ACHN (cell line): Measurements from ENCODE around the gene CBX7.

ENCODE experiments used
- DNase-seq: peaks from one replicate; pipeline ENCODE4 v3.0.0-alpha.2; 2015
- in situ Hi-C: cut with HindIII; loops from 2 replicates; pipeline ENCODE4 v1.10.0; 2017; ENCODE audit warnings: low sequenced_read_pairs, low pct_ligation_motif_present, low pct_unique_long_range_greater_than_20kb

The CBX7 gene

GRCh38 chr22:39083212-39084165, 69.0 kb downstream of the CBX7 start:
- DNase-seq: no peak

GRCh38 chr22:39081598-39081997, 70.9 kb downstream of the CBX7 start:
- DNase-seq: no peak
- in situ Hi-C loops: no loop called here

More at GRCh38 chr22:39083212-39084165, 69.0 kb downstream of the CBX7 start:
- in situ Hi-C loops: no loop called here

- in situ Hi-C loops: no loop called here
- no peak for DNase-seq
Measured at GRCh38 chr22:39081016-39081415, 71.5 kb downstream of the CBX7 start.
